ENCODE results near the gene MRPL46.
A peak's percentile ranks its signal among the peaks of the same experiment; 100 is the strongest.
"Not testable (repeated sequence)": the region's sequence is repeated elsewhere in the genome, so short reads cannot be mapped to it uniquely, and the experiment has no call there.

Gene MRPL46

DNA sequence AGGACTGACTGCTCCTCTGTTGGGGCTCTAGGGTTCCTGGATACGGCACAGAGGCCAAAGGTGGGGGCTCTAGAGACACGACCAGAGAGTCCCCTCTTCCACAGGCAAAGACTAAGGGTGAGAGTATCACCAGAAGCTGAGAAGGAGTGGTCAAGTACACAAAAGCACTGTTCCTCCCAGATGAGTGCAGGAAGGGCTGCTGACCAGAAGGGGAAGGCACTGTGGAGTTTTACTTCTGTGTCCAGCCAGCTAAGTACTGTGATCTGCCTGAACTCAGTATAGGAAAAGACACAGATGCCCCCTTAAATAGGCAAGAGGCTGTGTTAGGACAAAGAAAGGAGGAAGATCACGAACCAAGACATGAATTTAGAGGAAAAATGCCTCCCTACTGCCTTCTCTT, 12.0 kb upstream of the MRPL46 start:
- no peak for DNase-seq (ENCODE audit: low read depth in 2 of 3, low spot score in 2 of 3)

DNA sequence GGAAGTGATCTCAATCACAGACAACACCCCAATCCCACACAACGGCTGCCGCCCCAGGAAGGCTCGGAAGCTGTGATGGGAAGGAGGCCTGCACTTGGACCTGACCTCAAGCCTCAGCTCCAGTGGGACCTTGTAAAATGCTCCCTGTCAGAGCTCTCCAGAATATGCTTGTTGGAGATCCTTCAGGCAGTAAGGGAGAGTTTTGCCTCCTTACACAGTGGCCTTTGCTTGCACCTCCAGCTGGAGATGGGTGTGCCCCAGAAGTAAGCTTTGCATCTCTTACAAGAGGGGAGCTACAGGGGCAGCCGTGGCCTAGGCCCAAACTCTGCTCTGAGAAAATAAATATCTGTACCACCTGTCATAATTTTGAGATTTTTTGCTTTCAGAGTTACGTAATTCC, 10.7 kb upstream of the MRPL46 start:
- no peak for DNase-seq (ENCODE audit: low read depth in 2 of 3, low spot score in 2 of 3)

DNA sequence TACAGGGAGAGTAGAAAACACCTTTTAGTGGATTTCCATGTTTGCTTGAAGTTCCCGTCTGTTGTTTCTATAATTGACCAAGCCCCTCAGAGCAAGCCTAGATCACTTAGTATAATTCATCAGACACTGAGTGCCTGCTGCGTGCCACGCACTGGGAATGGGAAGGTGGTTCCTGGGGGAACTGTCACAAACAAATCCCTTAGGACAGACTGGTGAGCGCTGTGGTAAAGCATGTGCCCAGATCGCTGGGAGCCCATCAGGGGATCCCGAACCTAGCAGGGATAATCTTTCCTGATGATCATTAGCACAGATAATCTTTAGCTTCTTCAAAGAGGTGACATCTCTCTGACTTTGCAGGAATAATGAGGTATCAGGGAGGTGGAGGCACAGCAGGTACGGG, 9.9 kb upstream of the MRPL46 start:
- no peak for DNase-seq (ENCODE audit: low read depth in 2 of 3, low spot score in 2 of 3)

DNA sequence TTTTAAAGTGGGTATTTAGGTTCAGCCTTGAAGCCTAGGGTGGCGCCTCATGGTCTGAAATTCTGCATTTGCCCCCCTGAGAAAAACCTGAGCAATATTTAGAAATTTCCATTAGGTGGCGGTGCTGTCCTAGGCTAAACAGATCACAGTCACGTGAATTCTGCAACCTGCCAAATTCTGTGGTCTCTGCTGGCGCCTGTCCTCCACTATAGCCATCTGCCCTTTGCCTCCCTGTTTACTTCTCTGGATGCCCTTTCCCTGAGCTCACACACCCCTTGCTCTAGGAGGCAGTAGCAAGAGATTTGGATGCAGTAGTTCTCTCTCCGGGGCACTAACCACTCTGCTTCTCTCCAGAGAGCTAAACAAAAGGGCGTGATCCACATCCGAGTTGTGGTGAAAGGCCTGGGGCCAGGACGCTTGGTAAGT, 9.5 kb upstream of the MRPL46 start:
- no peak for DNase-seq (ENCODE audit: low read depth in 2 of 3, low spot score in 2 of 3)

DNA sequence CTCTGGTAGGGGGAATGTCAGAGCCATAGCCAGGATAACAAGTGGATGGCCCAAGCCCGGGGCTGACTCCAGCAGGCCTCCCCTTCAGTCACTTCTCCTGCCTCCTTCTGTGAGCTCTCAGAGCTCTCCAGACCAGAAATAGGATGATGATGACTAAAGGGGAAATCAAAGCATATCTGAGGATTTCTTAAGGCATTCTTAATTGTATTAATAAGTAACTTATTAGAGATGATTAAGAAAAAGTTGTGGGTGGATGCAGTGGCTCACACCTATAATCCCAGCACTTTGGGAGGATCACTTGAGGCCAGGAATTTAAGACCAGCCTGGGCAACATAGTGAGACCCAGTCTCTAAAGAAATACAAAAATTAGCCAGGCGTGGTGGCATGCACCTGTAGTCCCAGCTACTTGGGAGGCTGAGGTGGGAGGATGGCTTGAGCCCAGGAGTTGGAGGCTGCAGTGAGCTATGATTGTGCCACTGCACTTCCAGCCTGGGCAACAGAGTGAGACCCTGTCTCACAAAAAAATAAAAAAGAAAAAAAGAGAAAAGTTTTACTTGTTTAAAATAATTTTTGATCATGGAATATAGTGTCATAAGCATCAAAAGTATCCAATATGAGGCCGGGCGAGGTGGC, 6.6 kb upstream of the MRPL46 start:
- DNase-seq (ENCODE audit: low read depth in 2 of 3, low spot score in 2 of 3): not testable (repeated sequence)

DNA sequence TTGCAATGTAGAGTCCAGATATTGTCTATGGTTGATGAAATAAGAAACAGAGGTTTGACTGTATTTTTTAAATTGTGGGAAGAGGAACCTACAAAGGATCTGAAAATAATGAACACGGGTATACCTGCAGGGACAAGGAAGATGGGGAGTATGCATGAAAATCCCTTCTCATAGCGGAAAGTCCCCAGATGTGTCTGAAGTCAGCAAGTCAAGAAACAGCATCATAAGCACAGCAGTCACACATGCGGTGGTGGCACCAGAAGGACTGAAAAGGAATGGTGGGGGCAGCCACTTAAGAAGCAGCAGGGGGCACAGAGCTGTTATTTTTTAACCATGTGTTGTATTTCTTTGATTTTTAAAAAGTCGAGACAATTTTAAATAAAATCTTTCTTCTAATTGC, 5.0 kb upstream of the MRPL46 start:
- no peak for DNase-seq (ENCODE audit: low read depth in 2 of 3, low spot score in 2 of 3)

DNA sequence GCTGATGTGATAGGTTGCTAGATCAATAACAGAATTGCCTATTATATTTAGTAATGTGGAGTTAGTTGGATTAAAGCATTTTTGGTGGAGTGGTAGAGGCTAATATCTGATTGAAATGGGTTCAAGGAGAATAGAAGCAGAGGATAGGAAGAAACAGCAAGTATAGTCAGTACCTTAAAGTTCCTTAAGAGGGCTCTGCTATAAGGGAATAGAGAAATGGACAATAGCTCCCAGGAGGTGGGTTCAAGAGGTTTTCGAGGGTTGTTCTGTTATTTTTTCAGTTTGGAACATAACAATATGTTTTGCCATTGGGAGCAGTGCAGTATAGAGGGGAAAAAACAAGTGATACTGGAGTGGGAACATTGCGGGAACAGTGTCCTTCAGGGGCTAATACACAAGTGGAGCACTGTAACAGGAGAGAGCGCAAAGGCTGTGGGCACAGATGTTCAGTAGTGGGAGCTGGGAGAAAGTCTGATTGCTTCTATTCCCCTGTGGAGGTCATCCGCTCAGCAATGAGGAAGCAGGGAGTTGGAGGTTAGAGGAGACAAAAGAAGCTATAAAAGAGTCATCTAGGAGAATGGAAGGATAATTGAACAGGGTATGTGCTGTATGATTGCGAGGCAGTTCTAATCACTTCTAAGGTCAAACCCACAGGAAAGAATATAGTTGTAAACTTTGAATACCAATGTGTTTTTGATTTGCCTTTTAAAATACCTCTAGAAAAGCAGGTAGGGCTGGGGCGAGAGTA, 3.6 kb upstream of the MRPL46 start:
- no peak for DNase-seq (ENCODE audit: low read depth in 2 of 3, low spot score in 2 of 3)

DNA sequence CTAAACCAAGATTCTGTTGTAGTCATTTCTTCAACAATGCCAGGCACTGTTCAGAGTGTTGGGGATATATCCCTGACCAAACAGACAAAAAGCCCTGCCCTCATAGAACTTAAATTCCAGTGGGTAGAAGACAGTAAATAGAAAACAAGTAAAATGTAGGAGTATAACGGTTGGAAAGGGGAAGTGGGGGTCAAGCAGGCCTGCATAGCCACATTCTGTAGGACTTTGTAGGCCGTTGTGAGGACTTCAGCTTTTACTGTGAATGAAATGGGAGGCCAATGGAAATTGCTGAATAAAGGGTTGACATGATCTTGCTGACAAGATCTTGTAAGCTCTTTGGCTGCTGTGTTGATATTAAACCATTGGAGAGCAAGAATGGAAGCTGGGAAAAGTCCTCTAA, 2.1 kb upstream of the MRPL46 start:
- no peak for DNase-seq (ENCODE audit: low read depth in 2 of 3, low spot score in 2 of 3)

DNA sequence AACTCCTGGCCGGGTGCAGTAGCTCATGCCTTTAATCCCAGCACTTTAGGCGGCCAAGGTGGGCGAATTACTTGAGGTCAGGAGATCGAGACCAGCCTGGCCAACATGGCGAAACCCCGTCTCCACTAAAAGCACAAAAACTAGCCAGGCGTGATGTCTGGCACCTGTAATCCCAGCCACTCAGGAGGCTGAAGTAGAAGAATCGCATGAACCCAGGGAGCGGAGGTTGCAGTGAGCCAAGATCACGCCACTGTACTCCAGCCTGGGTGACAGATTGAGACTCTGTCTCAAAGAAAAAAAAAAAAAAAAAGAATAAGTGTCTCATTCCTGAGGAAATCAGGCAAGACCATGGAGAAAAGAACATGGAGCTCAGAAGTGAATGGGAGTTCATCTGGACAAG, 1.5 kb upstream of the MRPL46 start:
- DNase-seq (ENCODE audit: low read depth in 2 of 3, low spot score in 2 of 3): not testable (repeated sequence)

DNA sequence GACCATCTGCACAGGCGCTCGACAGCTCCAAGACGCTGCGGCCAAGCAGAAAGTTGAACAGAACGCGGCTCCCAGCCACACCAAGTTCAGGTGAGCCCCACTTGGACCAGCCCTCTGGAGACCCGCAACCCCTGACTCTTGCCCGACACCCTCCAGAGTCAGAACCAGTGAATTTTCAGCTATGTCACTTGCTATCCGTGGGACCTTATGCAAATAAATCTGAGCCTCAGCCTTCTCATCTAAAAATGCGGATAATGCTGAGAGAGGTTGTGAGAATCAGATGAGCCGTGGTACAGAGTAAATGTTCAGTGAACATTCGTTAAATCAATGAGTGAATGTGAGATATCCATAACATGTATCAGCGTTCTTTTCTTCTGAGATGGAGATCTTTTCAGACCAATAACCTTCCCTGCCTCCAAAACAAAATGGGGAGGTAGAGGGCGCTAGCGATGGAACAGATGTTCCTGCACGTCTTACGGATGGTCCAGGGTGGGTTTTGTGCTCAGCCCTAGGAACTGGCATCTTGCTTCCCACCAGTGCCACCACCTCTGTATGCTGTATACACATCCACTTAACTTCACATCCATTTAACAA, 844 bp upstream of the MRPL46 start:
- no peak for DNase-seq (ENCODE audit: low read depth in 2 of 3, low spot score in 2 of 3)

DNA sequence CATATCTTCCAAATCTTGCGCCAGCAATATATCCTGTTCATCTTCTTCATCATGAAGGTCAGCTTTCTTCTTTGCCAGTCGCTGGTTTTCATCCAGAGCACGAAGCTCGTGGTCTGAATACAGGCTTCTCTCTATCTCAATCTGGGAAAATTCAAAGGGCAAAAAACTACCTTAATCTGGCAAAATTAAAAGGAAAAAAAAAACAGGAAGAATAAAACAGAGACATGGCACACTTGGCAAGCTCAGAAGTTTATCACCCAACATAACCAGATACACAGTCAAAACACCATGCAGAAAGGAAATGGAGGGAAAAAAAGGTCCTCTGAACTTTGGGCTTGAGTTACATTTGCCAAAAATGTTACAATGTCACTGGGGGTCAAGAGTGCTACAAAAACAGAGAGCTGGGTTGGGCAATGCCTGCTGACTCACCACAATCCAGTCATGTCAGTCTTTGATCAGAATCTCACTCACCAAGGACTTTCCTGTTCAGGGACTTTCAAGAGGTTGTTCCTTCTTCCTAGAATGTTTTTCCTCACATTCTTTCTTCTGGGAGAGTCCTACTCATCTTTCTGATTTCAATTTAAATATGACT, 1.5 kb downstream of the MRPL46 start:
- no peak for DNase-seq (ENCODE audit: low read depth in 2 of 3, low spot score in 2 of 3)

DNA sequence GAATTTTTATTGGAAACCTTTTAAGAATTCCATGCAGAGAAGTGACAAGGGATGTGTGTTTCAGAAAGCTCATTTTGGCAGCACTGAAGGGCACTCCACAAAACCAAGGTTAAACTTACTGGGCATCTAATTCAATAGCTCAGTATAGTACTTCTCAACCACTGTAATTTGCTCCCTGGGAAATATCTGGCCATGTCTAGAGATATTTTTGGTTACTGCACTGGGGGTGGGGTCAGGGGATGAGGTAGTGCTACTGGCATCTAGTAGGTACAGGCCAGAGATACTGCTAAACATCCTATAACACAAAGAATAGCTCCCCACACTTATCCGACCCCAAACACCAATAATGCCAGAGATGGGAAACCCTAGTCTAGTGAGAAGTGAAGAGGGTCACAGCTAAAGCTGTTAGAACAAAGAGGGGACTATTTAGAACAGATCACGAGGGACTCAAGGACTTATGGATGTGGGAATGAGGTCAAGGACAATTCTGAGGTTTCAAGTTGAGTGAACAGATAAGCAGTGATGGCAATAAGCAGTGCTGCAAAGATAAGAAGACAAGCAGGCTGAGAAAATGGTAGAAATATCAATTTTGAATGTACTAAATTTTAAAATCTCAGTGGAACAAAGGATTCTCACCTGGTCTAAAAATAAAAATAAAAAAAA, 3.2 kb downstream of the MRPL46 start:
- no peak for DNase-seq (ENCODE audit: low read depth in 2 of 3, low spot score in 2 of 3)

DNA sequence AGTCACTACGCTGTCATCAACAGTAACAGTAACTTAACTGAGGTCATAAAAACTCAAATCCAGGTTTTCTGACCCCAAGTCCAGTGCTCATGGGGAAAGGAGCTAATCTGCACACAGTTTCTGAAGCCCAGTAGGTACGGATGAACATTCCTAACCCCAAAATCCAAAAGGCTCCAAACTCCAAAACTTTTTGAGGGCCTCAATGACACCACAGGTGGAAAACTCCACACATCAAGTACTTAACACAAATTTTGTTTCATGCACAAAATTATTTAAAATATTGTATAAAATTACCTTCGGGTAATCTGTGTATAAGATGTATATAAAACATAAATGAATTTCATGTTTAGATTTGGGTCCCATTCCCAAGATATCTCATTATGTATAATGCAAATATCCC, 10.5 kb downstream of the MRPL46 start:
- DNase-seq (ENCODE audit: low read depth in 2 of 3, low spot score in 2 of 3): no peak

DNA sequence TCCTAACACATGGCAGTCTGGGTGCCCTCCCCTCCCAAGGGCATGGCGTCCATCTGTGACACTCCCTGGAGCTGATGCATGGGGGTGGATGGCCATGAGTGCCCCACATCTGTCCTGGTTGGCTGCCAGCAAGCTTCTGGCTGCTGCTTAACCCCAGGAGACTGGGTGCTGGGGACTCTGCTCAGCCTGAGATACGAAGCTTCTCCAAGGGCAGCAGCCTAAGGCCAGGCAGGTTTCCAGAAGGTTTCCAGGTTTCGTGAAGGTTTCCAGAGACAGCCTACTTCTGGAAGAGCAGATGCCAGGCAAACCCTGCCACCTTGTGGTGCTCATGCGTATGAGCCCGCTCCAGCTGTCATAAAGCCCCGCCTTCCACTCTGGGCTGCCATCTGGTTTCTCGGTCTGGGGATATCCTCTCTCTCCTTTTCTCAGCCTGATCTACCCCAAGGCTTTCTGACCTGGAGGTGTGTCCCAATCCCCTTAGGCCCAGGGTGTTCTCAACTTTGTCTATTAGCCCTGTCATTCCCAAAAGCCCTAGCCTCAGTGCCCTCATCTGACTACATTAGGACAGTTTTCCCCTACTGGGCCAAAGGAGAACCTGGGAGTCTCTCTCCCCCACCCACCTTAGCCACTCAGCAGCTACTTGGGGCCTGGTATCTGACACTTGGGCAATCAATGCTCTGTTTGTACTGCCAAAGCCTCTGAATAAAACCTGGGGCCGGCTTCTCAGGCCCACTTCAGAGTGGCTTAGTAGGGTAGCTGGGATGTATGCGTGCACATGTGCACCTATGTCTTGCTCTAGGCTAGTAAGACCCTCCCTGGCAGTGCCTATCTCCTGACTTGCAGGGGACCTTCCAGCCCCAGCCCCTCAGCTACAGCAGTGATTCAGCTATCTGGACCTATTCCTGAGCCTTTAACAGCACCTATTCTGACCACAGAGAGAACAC, 12.0 kb downstream of the MRPL46 start:
- DNase-seq (ENCODE audit: low read depth in 2 of 3, low spot score in 2 of 3): no peak

DNA sequence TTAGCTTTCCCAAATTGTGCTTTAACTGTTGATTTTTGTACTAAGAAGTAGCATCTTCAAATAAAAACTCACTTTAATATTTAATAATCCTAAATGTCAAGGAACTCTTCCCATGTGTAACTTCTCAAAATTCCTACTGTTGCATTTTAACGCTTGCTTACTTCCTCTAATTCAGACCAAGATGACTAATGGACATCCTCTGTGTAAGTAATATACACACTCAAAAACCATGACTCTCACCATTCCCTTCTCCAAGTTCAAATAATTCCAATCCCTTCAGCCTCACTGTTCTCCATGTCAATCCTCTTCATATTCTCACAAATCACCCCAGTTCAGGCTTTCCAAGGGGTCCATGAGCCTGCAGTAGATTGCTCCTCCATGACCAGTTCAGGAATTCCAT, 13.0 kb downstream of the MRPL46 start:
- no peak for DNase-seq (ENCODE audit: low read depth in 2 of 3, low spot score in 2 of 3)

DNA sequence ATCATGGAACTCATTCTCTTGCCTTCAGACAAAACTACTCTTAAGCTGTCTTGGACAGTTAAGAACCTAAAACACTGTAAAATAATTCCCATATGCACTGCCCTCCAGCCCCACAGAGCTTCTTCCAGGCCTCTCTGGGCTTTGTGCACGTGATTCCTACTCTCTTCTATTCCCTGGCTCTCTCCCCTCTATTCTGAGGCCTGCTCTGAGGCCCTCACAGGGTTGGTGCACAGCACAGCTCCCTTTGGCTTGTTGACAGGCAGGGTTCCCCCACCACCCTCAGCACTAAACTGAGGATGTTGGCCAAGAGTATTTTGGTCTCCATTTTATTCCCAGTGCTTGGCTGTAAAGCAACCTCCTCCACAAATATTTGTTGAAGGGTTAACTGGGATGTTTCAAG, 13.5 kb downstream of the MRPL46 start:
- DNase-seq (ENCODE audit: low read depth in 2 of 3, low spot score in 2 of 3): no peak

DNA sequence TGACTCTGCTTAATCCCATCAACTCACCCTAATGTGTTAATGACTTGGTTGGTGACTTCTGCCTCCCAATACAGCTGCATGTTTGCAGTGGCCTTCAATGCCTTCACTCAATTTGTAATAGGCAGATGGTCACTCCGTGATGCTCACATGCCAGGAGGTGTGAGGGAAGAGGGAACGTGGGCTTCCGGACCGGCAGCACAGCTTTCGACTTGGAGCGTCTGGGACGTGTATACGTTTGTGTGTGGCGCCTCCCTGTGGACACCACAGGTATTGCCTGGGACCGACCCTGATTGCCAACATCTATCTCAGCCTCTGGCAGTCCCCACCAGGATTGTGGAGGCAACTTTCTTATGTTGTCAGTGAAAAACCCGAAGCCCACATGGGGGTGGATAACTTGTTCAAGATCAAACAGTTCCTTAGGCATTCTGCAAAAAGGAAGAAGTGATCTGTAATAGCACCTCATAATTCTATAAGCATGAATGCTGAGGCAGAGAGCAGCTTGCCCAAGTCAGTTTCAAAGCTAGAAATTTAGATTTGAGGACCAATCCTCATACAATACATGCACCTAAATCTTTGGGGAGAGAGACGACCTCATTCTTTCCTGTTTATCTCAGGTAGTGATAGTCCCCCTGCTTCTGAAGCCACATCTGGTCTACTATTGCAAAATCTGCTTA, 16.9 kb downstream of the MRPL46 start:
- peak; percentile 42 to 84 (median 79) for DNase-seq (ENCODE audit: low read depth in 2 of 3, low spot score in 2 of 3)

DNA sequence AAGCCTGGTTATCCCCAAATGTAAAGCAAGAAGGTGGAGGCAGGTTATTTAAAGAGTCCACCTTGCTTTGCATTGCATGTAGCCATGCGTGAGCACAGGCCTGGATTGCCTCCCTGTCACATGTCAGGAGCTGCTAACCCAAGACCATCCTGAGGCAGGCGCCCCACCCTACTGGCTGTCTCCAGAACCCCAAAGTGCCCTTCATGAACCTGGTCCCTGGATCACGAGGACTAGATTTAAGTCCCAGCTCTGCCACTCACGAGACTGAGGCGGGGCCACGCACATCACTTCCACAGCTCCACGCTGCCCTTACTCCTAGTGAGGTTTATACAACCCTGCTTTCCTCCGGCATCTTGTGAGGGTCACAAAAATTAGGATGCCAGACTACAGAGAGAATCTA, 17.6 kb downstream of the MRPL46 start:
- no peak for DNase-seq (ENCODE audit: low read depth in 2 of 3, low spot score in 2 of 3)

DNA sequence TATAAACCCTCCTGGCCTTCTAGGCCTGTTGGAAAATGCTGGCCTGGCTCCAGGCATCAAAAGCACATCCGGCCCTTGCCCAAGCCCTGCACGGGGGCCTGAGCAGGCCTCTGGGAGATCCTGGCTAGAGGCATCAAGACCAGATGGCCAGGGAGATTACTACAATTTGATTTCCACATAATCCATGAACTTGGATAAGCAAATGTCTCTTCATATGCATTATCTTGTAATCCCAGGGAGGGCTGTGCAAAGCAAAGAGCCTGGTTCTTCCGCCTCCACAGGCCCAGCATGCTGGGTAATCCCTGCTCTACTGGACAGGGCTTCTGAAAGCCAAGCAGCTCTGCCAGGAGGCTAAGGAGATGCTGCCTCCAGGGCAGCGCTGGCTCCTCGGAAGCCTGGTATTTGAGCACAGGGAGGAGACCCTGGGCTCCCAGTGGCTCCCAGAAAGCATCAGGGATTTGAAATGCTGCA, 18.2 kb downstream of the MRPL46 start:
- DNase-seq (ENCODE audit: low read depth in 2 of 3, low spot score in 2 of 3): no peak

DNA sequence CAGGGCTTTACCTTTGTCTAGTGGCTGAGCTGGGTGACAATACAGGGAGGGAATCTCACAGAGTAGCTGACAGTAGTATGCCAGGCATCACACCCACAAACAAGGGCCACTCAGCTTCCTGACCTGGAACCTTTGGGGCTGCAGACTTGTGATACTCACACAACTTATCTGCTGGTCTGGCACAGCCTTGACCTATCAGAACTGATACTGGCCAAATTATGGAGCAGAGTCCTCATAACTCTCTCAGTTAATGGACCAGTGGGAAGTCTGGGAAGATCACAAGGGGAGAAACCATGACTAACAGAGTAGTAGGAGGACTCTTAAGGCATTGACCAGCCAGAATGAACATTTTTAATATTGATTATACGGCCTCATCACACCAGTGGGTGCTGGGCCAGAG, 19.4 kb downstream of the MRPL46 start:
- DNase-seq (ENCODE audit: low read depth in 2 of 3, low spot score in 2 of 3): no peak

Measured in activated CD8-positive, alpha-beta memory T cell treated with anti-CD3 and anti-CD28 coated beads for 48 hours (primary cell).